RKO (cell line): ENCODE data around the gene BPIFB2.
"Not testable (repeated sequence)": the region's sequence is repeated elsewhere in the genome, so short reads cannot be mapped to it uniquely, and the experiment has no call there.

Source experiments
- DNase-seq: peaks from one replicate; pipeline ENCODE4 v3.0.0-alpha.2; 2016; ENCODE audit warnings: low spot score

Gene BPIFB2

GRCh38 chr20:33007376-33008335 is at the start of gene BPIFB2:
TSS of gene BPIFB2 (plus strand) at chr20:33007704. CDS start at chr20:33008575, 871 bp downstream.
- no peak for DNase-seq

- no peak for DNase-seq
These were observed 48.9 kb upstream of the BPIFB2 start for GRCh38 chr20:32958574-32958973.

- DNase-seq, result no peak
These were observed 47.9 kb upstream of the BPIFB2 start for GRCh38 chr20:32959351-32960221.

- no peak for DNase-seq
These were observed 47.3 kb upstream of the BPIFB2 start for GRCh38 chr20:32960222-32960518.

- no peak for DNase-seq
These were observed 46.4 kb upstream of the BPIFB2 start for GRCh38 chr20:32960849-32961731.

- DNase-seq, result no peak
These were observed 45.5 kb upstream of the BPIFB2 start for GRCh38 chr20:32962053-32962452.

- not testable (repeated sequence) for DNase-seq
These were observed 44.9 kb upstream of the BPIFB2 start for GRCh38 chr20:32962646-32963045.

GRCh38 chr20:32963176-32963575 is 44.3 kb upstream of the BPIFB2 start:
- DNase-seq, result no peak

GRCh38 chr20:32964575-32964974 is 42.9 kb upstream of the BPIFB2 start:
- DNase-seq, result no peak

GRCh38 chr20:32965115-32965514 is 42.4 kb upstream of the BPIFB2 start:
- no peak for DNase-seq

GRCh38 chr20:32965581-32966373 is 41.7 kb upstream of the BPIFB2 start:
- DNase-seq, result no peak

- DNase-seq, result no peak
These were observed 41.1 kb upstream of the BPIFB2 start for GRCh38 chr20:32966382-32966781.

- DNase-seq, result no peak
These were observed 40.4 kb upstream of the BPIFB2 start for GRCh38 chr20:32966881-32967781.

GRCh38 chr20:32967961-32968457 is 39.5 kb upstream of the BPIFB2 start:
- no peak for DNase-seq

- peak; percentile 17 for DNase-seq
These were observed 38.8 kb upstream of the BPIFB2 start for GRCh38 chr20:32968478-32969241.

GRCh38 chr20:32969356-32970114 is 38.0 kb upstream of the BPIFB2 start:
- DNase-seq, result no peak

- DNase-seq, result no peak
These were observed 37.2 kb upstream of the BPIFB2 start for GRCh38 chr20:32970115-32970972.
